CD4-positive, alpha-beta T cell treated with Interleukin-4 for 1 hour (primary cell): ENCODE measurements around the gene PSD4.

Experiments
- DNase-seq, 2 donors: peaks; one replicate each; pipeline ENCODE4 v3.0.0-alpha.2; 2020 to 2022

PSD4 gene

DNA sequence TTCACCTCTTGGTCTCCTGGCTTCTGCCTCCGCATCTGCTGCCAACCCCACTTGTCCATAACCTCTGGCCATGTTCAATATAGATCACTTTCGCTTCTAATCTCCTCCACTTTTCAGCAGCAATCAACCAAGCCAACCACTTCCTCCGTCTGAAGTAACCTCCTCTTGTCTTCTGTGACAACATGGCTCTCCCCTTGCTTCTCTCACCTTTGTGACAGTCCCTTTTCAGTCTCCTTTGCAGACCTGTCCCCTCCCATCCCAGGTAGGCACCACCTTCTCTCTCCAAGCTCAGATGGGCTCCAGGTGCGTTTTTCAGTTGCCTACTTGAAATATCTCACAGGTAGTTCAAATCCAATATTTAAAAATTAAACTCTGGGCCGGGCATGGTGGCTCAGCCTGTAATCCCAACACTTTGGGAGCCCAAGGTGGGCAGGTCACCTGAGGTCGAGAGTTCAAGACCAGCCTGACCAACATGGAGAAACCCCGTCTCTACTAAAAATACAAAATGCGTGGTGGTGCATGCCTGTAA, 4.7 kb upstream of the PSD4 start:
- DNase-seq = peak; percentile 42 to 71

DNA sequence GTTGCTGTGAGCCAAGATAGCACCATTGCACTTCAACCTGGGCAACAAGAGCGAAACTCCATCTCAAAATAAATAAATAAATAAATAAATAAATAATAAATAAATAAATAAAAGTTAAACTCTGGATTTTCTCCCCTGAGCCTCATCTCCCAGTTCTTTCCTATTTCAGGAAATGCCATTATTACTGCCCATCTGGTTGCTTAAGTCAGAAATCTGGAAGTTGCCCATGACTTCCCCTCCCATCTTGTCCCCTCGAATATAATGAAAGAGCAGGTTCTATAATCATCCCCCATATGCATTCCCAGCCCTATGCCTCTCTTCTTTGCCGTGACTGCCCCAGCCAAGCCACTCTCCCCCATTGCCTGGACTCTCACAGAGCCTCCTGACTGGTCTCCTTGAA, 4.2 kb upstream of the PSD4 start:
- DNase-seq = no peak

DNA sequence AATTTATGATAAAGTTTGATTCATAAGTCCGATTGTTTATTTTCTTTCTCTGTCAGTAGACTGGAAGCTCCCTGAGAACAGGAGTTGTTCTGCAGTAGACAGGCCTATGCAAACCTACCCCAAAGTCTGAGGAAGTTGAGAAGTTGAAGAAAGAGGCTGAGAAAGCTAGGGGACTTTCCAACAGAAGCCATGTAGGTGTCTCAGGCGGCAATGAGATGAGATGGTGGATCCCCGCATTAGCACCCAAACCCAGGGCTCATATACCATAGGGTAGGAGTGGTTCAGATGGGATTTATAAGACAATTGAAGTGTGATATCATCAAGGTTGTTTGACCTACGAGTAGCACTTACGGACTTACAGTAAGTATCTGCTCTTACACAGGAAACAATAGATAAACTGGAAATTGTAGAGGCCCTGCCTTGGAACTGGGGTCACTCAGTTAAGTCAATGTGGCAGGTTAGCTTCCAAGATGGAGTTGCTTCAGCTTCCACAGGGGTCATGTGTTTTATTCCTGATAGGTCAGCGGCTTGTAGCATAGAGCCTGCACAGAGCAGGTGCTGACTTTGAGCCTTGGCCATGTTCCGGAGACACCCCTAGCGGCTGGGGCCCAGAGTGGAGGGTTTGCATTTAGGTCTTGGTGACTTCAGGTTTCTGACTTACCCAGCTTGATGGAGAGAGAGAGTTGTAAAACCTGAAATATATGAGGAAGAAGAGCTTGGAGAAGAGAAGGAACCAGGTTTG, 2.3 kb upstream of the PSD4 start:
- peak in 1 of 2 donors; percentile 11 for DNase-seq

DNA sequence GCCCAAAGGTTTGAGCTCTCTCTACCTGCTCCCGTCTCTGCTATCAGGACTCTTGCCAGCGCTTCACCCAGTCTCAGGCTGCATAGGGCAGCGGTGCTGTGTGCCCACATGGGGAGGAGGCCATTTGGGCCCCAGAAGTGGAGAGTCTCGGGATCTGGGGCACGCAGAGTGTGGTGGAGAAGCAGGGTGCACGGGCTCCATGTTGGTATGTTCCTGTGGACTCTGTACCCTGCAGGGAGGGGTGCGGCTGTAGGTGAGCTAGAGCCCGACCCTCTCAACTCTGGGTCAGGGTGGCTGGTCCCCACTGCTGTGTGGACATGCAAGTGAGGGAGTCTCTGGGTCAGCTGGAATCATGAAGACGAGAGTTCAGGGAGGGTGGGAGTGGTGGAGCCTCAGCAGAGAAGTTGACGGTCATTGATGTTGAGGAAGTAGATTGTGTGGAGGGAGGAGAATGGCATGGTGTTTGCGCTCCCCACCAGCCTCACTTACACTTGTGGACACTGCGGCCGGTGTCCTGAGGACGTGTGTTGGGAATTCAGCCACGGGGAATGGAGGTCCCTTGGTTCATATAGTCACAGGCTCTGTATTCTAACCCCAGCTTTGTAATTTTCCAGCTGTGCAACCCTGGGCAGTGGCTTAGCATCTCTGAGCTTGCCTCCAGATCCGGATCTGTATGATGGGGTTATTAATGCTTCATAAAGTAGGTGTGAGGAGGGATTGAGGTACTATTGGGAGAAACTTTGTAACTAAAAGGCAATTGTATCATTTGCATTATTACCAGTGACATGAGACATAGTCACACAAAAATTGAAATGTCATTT, 840 bp upstream of the PSD4 start:
- DNase-seq = no peak

DNA sequence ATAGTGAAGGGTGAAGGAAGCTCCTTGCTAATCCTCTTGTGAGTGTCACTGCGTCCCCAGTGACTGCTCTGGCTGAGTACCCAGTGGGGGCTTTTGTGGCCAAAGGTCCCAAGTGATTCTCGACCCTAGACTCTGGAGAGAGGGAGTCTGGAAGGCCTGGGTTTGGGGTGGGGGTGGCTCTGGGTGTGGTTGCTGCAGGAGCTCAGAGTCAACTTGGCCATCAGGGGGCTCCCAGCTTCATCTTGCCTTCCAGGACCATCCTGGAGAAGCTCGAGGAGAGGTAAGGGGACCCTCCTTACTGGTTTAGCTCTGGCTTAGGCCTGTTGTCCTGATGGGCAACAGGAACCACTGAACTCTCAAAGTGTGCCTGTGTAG, 592 bp downstream of the PSD4 start:
- peak in 1 of 2 donors; percentile 9 for DNase-seq

DNA sequence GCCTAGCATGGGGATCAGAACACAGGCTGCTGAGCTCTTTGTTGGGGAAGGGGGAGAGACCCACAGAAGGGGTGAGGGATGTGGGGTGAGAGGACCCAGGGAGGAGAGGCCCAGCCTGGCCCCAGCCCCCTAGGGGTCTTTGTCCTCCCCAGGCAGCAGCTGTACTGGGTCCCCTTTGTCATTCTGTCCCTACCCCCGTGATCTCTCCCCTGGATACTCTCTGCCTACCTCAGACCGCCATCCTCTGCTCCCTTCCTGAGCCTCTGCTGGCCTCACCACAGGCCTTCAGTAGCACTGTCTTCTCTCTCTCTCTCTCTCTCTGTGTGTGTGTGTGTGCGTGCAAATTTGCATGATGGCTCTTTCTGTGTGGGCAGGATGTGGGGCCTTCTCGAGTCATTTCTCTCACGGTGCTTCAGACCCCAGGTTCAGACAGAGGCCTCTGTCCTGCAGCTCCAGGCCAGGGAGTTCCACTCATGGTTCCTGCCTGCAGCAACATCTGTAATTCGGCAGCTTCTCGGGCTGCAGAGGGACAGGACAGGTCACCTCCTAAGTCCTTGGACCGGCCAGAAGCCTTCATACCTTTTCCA, 1.4 kb downstream of the PSD4 start:
- DNase-seq = peak; percentile 76 to 82

DNA sequence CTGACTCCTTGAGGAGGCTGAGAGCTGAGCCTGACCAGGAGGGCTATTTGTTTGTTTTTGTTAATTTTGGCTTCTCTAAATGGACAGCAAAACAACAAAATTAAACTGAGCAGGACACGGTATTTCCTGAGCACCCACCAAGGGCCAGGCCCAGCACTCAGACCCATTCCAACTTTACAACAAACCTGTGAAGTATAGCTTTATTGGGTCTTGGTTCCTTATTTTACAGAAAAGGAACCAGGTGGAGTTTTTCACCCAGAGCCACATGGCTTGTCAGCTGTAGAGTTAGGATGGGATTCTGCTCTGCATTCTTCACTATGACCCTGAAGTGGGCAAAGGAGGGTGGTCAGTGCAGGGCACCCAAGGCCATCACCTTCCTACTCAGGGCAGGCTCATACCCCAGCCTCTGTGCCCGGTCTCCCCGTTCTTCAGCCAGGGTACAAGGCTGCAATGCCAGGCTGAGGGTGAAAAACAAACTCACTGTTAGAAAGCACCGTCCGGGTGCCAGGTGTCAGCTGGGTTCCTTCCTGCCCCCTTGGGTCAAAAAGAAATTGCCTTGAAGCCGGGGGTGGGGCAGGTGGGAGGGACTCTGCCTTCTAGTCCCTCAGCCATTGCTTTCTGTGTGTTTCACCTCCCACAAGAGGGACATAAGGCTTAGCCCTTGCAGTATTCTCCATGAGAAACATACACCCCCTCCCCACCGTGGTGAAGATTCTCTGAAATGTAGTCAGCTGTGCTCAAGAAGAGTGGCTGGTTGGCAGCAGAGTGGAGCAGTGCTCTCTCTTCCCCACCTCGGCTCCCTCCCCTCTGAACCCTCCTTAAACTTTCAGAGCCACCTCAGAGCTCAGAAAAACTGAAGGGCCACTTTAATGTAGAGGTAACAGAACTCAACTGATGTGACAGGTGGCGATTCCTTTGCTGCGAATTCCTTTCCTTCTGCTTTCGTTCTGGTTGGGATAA, 2.2 kb downstream of the PSD4 start:
- peak; percentile 37 to 44 for DNase-seq

DNA sequence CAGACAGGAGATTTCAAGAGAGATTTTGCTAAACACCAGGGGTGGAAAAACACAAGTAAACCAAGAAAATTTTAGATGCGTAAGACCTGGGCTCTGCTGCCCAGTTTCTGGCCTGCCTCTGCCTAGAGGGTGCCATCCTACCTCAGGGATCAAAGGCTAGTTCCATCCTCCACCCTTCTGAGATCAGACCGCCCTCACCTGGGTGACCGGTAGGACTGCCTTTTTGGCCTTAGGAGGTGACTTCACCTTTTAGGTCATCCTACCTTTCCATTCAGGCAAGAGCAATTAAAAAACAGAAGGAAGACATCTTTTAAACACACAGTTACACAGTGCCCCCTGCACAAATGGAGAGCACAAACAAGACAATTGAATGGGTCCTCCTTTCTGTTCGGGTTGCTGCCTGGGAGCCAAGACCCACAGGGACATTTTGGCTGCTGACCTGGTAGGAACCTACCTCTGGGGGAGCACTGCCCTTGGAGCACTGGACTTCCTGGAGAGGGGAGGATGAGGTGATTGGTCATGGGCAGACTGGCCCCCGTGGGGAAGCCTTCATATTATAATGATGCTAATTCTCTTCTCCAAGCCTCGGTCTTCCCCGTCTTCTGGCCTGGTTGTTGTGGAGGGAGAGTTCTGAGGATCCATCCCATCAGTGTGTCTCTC, 3.1 kb downstream of the PSD4 start:
- no peak for DNase-seq

DNA sequence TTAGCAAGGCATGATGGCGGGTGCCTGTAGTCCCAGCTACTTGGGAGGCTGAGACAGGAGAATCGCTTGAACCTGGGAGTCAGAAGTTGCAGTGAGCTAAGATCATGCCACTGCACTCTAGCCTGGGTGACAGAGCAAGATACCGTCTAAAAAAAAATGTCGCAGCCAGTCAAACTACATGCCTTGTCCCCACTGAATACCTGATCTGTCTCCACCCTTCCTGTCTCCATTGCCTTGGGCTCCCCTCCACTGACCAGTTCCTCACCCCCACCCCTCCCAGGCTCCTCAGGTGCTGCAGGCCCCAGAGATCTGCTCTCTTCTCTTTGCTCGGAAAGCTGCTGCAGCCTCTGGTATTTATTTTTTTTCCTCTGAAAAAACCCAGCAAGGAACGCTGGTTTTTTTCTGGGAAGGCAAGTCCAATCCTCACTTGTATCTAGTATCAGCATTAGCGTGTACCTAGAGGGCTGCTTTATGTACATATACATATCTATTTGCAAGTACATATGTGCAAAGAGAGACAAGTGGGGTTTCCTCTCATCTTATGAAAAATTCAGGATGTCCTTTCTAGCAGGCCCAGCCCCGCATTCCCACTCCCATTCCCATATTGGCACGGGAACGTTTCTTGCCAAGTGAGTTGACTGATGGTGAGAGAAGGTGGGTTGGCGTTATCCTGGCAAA, 4.4 kb downstream of the PSD4 start:
- no peak for DNase-seq

DNA sequence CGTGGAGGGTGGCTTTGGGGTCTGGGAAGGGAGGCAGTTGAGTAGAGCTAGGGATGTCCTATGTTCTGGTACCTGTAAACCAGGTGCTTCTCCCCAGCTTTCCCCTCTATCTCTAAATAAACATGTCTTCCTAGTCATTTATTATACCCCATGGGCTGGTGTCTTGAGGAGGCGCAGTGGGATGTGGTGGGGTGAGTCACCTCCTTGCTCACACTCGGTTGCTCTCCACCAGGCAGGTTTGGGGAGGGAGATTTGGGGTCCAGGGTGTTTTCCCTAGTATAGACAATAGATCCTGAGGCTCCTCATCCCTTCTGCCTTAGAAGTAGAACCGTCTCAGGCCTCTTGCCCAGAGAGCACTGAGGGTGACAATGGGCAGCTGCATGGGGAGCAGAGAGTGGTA, 5.1 kb downstream of the PSD4 start:
- peak in 1 of 2 donors; percentile 17 for DNase-seq

DNA sequence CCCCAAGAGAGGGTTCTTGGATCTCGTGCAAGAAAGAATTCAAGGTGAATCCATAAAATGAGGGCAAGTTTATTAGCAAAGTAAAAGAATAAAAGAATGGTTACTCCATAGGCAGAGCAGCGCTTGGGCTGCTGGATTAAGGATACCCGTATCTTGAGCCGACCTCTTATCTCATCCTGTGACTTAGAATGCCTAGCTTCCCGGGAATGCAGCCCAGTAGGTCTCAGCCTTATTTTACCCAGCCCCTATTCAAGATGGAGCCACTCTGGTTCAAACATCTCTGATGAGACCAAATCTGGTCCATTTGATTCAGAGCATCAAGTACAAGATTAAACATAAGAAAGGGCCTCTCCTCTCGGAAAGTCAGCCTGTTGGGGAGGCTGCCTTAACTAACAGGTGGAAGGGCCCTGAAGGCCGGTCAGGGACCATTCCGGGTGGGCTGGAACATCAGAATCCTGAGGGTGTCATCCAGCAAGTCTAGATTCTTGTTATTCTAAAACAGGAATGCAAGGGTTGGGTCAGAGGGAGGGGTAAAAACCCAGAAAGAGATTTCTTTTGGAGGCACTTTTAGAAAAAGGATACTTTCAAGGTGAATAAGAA, 5.8 kb downstream of the PSD4 start:
- DNase-seq = no peak

DNA sequence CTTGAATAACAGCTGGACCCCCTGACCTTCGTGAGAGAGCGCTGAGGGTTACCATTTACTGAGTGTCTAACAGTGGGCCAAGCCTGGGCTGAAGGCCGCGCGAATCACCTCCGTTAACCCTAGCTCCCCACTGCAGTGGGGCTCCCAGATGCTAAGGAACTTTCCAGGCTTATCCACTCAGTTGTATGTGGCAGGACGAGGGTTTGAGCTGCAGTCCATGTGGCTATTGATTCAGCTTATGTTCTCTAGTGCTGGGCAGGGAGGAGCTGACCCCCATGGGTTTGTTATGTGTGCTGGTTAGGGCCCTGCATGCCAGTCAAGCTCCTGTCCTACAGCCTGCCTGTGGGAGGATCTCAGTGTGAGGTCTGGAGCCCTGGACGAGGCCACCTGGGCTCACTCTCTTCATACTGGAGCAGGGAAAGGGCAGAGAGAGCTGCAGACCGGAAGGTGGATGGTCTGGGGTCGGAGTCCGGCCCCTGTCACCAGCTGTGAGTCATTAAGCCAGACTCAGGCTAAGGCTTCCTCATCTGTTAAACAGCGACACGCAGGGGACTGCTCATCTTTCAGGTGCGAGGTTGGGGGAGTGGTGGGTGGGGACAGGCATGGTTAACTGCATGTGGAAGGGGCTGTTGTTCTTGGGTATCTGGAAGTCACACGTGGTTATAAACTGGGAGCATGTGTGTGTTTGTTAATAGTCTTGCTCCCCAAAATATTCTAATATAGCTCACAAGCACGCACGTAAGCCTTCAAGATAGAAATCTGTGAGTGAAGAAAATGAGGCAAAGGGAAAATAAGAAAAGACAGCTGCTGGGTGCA, 6.6 kb downstream of the PSD4 start:
- DNase-seq = peak in 1 of 2 donors; percentile 19

DNA sequence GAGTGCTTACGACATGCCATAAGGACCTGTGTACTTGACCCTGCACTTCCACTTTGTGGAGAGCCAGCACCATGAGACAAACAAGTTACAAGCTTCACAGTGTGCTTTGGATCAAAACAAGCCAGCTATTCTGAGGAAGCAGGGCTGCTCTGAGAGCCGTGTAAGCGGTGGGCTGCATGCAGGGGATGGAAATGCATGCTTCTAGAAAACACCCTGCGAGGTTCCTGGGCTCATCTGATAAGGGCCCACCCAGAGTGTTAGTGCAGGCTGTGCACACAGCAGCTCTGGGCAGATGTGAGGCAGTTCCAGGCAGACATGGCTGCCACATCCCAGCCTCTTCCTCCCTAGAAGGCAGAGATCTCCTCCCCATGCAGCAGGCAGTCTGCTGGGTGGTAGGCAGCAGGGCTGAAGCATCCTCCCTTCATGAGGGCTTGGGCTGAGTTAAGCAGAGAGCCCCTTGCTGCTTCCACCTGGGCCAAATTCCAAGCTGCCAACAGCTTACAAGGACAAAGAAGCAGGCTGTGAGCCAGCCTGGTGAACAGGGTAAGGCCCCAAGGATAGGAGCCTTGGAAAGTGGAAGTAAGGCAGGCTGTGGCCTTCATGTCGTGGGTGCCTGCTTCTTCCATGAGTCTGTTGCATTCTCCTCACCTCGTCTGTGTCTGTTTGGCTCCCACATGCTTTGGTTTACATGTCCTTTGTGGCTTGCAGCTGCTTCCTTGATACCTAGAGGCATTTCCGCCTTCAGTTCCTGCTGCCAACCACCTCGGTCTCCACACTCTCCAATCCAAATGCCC, 7.7 kb downstream of the PSD4 start:
- DNase-seq = peak in 1 of 2 donors; percentile 21

DNA sequence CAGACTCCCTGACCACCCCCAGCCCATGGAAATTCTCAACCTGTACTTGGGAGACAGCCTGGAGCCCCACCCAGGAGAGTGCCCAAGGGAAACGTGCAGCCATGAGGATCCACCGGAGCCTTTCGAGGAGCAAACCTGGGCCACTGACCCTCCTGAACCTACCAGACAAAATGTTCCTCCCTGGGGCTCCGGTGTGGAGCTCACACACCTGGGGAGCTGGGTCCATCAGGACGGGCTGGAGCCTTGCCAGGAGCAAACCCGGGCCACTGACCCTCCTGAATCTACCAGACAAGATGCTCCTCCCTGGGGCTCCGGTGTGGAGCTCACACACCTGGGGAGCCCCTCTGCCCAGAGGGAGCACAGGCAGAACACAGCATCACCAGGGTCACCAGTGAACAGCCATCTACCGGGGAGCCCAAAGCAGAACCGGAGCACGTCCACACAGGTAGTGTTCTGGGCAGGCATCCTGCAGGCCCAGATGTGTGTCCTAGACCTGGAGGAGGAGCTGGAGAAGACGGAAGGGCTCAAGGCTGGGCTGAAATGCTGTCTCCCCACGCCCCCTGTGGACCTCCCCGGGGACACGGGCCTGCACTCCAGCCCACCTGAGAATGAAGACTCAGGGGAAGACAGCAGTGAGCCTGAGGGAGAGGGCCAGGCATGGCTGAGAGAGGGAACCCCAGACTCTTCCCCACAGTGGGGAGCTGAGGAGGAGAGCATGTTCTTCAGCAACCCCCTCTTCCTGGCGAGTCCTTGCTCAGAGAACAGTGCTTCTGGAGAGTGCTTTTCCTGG, 8.9 kb downstream of the PSD4 start:
- no peak for DNase-seq

DNA sequence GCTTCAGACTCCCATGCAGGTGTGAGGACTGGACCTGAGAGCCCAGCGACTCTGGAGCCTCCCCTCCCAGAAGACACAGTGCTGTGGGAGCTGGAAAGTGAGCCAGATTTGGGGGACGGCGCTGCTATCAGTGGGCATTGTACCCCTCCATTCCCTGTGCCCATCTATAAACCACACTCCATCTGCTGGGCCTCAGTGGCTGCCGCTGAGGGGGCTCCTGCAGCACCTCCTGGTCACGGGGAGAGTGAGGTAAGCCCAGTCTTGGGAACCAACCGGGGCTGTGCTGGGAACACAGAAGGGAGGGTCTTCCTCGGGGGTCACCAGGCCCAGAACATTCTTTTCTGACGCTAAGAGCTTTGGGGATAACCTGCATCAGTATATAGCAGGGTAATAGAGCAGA, 9.5 kb downstream of the PSD4 start:
- DNase-seq = no peak

DNA sequence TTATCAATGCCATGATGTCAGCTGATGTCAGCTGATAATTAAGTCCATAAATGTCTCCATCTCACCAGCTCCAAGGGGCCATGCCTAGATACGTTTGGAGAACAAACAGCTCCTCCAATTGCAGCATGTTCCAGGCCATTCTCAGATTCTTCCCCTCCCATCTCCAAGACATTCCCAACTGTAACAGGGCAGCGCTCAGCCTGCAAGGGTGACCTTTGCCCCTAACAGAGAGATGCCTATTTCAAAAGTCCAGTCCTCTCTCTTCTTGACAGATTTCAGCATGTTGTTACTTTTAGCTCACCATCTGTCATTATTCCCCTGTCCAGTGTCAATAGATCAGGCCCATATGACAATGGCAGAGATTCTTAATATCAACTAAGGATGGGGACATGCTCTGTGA, 9.9 kb downstream of the PSD4 start:
- DNase-seq = no peak

DNA sequence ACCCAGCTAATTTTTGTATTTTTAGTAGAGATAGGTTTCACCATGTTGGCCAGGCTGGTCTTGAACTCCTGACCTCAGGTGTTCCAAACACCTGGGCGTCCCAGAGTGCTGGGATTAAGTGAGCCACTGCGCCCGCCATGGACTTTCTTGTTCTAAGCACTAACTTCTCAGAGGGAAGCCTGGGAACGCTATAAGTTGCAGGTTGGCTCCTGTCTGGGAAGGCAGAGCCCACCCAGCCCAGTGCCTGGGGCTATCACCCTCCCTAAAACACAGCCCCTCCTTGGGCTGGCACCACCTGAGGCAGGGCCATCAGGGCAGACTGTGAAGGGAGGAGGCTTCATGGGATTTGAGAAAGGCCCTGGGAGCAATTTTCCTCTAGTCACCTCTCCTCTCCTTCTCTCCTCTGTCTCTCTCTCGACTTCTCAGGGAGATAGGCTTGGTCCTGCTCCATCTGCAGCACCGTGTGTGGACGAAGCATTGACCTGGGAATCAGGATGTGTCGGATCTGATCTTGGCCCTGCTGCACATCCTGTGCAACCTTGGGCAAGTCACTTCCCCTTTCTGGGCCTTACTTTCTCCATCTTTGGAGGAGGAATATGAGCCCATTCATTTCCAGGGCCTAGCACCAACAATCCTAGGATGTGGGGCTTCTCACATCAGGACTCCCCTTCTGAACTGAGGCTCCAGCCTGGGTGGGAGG, 10.9 kb downstream of the PSD4 start:
- no peak for DNase-seq
